ENCODE results near the gene AP5Z1. TPM values are rescaled to one million over a fixed set of nuclear protein-coding genes. Genes with fewer than 3 reads are reported as not detected.

The AP5Z1 gene
- total RNA-seq, 3 donors from 2014 or later (not counting 1 experiment from before 2014, with no cell fraction given): 140 to 156 (median 143) TPM

GRCh38 chr7:4727914-4728705 lies 47.3 kb upstream of the AP5Z1 start:
- Mint-ChIP-seq H3K27me3 (ENCODE audit: low read depth in 2 of 2) (no peaks in the 10 kb centered on the region), H3K9me3 (no peaks in the 10 kb centered on the region), H3K36me3 (no peaks in the 10 kb centered on the region), H3K4me3 (no peak overlapping the region), H3K4me1 (peaks cover 25 to 33% of the 10 kb centered on the region in 2 donors), H3K27ac (peak overlapping the region in 1 of 2 donors; percentile 23)
- TF ChIP-seq, protein P1, sequence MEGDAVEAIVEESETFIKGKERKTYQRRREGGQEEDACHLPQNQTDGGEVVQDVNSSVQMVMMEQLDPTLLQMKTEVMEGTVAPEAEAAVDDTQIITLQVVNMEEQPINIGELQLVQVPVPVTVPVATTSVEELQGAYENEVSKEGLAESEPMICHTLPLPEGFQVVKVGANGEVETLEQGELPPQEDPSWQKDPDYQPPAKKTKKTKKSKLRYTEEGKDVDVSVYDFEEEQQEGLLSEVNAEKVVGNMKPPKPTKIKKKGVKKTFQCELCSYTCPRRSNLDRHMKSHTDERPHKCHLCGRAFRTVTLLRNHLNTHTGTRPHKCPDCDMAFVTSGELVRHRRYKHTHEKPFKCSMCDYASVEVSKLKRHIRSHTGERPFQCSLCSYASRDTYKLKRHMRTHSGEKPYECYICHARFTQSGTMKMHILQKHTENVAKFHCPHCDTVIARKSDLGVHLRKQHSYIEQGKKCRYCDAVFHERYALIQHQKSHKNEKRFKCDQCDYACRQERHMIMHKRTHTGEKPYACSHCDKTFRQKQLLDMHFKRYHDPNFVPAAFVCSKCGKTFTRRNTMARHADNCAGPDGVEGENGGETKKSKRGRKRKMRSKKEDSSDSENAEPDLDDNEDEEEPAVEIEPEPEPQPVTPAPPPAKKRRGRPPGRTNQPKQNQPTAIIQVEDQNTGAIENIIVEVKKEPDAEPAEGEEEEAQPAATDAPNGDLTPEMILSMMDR (IDR thresholded peaks at IDR 0.05): no peak
- H3K4me1 ChIP-seq (ENCODE audit: control insufficient read depth, insufficient read depth, low read length): peaks cover 29% of the 10 kb centered on the region
- 97% methylated on average over 20 of the region's 20 CpGs for WGBS (ENCODE audit: insufficient coverage)
- no peak overlapping the region for H3K4me3 ChIP-seq (ENCODE audit: low read length)
- intact Hi-C loops (cut with micrococcal nuclease): loop anchor here (5.0 kb wide), 1 partner anchor 46 kb away; the partner anchor contains the start of gene FOXK1
- peaks cover 5% of the 10 kb centered on the region for H3K36me3 ChIP-seq (ENCODE audit: control insufficient read depth, insufficient read depth, low read length)
- DNase-seq: no peak
- ATAC-seq: no peak
- no peak overlapping the region for H3K27ac ChIP-seq (ENCODE audit: low read length)
- H3K9me3 ChIP-seq (ENCODE audit: control insufficient read depth, insufficient read depth, low read length): no peaks in the 10 kb centered on the region
- no peaks in the 10 kb centered on the region for H3K27me3 ChIP-seq (ENCODE audit: control insufficient read depth, insufficient read depth, low read length)

DNA sequence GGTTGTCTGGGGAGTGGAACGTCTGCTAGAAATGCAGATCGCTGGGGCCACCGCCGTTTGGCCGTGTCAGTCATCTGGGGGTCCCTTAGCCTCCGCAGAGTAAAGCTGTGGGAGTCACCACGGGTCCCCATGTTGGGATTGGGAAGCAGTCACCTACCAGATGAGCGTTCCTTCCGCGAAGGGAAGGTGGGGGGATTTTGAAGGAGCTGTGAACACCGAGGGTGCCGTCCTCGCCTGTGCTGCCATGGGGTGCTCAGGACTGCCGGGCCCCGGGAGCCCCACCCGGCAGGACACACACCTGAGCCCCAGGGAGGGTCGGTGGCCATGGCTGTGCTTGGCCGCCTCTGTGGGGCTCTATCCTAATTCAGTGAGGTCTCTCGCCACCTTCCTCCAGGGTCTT lies 46.2 kb upstream of the AP5Z1 start:
- H3K9me3 Mint-ChIP-seq: no peaks in the 10 kb centered on the region
- intact Hi-C loops (cut with micrococcal nuclease): loop anchor here (5.0 kb wide), 1 partner anchor 47 kb away; the partner anchor contains the start of gene FOXK1
- no peak overlapping the region for H3K27ac Mint-ChIP-seq
- DNase-seq (no peak), ATAC-seq (no peak)
- 89% methylated on average over 19 of the region's 19 CpGs for WGBS (ENCODE audit: insufficient coverage)
- Histone ChIP-seq H3K27ac (ENCODE audit: low read length) (no peak overlapping the region), H3K4me1 (ENCODE audit: control insufficient read depth, insufficient read depth, low read length) (peaks cover 34% of the 10 kb centered on the region), H3K9me3 (ENCODE audit: control insufficient read depth, insufficient read depth, low read length) (no peaks in the 10 kb centered on the region), H3K27me3 (ENCODE audit: control insufficient read depth, insufficient read depth, low read length) (no peaks in the 10 kb centered on the region), H3K36me3 (ENCODE audit: control insufficient read depth, insufficient read depth, low read length) (peaks cover 5% of the 10 kb centered on the region), H3K4me3 (ENCODE audit: low read length) (no peak overlapping the region)
- H3K4me1 Mint-ChIP-seq: peaks cover 32 to 38% of the 10 kb centered on the region in 2 donors
- no peak overlapping the region for H3K4me3 Mint-ChIP-seq
- no peaks in the 10 kb centered on the region for H3K36me3 Mint-ChIP-seq
- no peaks in the 10 kb centered on the region for H3K27me3 Mint-ChIP-seq (ENCODE audit: low read depth in 2 of 2)
- TF ChIP-seq, protein P1 (IDR thresholded peaks at IDR 0.05): no peak

DNA sequence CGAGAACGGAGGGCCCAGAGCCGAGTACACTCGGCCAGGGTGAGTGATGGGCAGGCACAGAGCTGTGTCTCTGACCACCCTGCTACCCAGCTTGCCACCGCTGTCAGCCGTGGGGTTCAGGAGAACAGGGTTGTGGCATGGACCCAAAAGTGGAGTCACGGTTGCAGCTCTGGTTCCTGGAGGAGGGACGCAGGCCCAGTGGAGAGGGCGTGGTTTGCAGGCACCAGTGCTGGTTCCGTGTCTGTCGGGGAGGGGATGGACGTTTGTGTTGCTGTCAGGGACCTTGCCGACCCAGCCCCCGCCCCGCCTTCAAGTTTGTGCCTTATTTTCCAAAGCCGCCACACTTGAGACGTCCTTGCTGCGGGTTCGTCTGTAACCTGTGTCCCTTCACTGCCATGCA lies 45.1 kb upstream of the AP5Z1 start:
- DNase-seq (no peak), ATAC-seq (no peak)
- intact Hi-C loops (cut with micrococcal nuclease): no loop called here
- peaks cover 5% of the 10 kb centered on the region for H3K36me3 ChIP-seq (ENCODE audit: control insufficient read depth, insufficient read depth, low read length)
- no peak overlapping the region for H3K4me3 ChIP-seq (ENCODE audit: low read length)
- Mint-ChIP-seq H3K9me3 (no peaks in the 10 kb centered on the region), H3K27ac (no peak overlapping the region), H3K4me3 (no peak overlapping the region), H3K27me3 (ENCODE audit: low read depth in 2 of 2) (no peaks in the 10 kb centered on the region), H3K36me3 (no peaks in the 10 kb centered on the region), H3K4me1 (peaks cover 35 to 36% of the 10 kb centered on the region in 2 donors)
- 93% methylated on average over 19 of the region's 19 CpGs for WGBS (ENCODE audit: insufficient coverage)
- TF ChIP-seq, protein P1 (IDR thresholded peaks at IDR 0.05): no peak
- no peaks in the 10 kb centered on the region for H3K27me3 ChIP-seq (ENCODE audit: control insufficient read depth, insufficient read depth, low read length)
- H3K27ac ChIP-seq (ENCODE audit: low read length): no peak overlapping the region
- peaks cover 32% of the 10 kb centered on the region for H3K4me1 ChIP-seq (ENCODE audit: control insufficient read depth, insufficient read depth, low read length)
- H3K9me3 ChIP-seq (ENCODE audit: control insufficient read depth, insufficient read depth, low read length): no peaks in the 10 kb centered on the region

Data from natural killer cell (primary cell).